ENCODE results near the gene PRKG1.
"Not testable (repeated sequence)": the region's sequence is repeated elsewhere in the genome, so short reads cannot be mapped to it uniquely, and the experiment has no call there.

The PRKG1 gene

DNA sequence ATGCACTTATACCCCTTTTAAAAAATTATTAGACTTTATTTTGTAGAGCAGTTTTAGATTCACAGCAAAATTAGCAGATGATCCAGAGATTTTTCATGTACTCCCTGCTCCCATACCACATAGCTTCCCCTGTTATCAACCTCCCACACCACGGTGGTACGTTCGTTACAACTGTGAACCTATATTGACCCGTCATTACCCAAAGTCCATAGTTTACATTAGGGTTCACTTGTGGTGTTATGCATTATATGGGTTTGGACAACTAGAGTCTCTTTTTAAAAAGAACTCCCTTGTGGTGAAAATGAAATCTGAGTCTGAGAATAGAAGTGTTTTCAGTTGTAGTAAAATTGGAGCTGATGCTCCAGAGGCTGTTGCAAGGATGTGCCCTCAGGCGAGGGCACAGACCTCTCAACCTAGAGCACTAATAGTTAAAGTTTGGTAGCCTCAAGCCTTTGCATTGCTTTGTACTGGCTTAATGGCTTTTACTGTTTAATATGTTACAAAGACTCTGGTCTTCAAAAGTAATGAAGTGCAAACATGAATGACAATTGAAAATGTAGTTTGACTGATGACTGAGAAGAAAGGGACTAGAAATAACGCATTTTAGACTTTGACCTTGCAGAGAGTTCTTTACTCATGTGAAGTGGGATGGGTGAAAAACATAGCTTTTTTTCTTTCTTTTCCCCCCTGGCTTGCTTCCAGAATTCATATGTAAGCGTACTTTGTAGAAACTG lies 655.7 kb downstream of the PRKG1 start:
- DNase-seq: no peak

DNA sequence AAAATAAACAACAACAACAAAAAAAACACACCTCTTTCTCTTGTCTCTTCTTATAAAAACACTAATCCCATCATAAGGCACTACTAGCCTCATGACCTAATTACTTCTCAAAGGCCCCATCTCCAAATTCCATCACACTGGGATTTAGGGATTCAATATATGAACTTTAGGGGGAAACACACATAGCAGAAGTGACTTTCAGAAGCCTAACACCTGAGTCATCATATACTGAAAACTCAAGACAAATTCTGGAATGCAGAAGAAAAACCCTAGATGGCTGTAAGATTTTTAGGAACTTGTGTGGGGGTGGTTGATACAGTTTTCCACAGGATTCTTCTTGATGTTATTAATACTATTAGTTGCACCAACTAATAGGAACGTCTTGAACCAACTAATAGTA lies 658.8 kb downstream of the PRKG1 start:
- DNase-seq: no peak

DNA sequence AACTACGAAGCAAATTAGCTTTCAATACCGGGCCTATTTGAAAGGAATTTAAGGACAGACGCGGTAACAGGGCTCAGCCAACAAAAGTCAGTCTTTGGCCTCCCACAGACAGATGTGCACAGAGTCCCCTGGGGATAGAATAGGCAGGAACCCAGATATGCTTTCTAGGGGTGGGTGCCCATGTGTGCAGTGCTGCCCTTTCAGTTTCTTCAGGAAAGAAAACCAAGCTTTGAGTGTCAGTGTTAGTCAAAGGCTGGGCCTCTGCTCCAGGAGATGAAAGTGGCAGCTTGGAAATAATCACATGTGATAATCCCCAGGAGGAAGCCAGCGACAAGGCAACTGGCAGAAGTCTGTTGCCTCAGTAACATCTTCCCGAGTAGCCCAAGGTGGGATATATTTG lies 668.9 kb downstream of the PRKG1 start:
- DNase-seq: no peak

DNA sequence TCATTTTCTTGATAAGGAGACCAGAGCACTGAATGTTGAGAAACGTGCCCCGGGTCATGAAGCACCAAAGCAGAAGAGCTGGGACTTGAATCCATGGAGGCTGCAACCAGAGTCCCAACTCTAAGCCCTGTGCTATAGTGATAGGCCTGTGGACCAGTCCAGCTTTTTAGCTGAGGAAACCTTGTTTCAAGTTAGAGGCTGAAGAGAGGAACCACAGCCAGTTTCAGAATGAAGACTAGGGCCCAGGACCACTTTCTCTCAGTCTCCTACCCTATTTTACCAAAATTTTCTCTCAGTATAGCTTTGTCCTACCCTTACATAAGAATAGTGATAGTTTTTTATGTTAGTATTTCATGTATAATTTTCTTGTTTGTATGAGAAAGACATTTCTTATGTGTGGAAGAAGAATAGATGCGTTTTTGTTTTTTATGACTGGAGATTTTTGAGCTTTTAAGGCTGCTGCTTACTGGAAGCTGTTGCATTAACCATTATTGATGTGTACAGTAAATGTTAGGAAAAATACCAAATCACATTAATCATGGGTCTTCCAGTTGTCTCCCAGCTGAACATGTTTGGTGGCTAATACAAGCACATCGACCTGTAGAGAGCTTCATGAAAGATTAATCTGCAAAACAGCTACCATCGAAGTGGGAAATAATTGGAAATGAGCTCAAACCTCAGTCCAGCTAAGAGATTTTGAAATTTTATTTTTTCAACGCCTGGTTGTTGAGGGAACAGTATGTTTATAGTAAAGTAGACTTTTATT lies 670.1 kb downstream of the PRKG1 start:
- no peak for DNase-seq

DNA sequence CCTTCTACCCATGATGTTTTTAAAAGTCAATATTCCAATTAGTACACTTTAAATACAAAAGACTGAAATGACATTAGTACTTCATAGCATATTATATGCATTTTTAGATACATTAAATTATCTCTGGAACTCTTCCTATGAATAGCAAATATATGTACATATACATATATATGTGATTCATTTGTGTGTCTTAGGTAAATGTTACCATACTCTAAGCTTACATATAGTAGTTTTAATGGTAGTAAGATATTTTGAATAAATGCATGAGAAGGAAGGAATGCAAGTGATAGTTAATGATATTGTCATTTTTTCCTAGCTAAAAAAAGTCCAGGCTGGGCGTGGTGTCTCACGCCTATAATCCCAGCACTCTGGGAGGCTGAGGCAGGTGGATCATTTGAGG lies 671.1 kb downstream of the PRKG1 start:
- no peak for DNase-seq

DNA sequence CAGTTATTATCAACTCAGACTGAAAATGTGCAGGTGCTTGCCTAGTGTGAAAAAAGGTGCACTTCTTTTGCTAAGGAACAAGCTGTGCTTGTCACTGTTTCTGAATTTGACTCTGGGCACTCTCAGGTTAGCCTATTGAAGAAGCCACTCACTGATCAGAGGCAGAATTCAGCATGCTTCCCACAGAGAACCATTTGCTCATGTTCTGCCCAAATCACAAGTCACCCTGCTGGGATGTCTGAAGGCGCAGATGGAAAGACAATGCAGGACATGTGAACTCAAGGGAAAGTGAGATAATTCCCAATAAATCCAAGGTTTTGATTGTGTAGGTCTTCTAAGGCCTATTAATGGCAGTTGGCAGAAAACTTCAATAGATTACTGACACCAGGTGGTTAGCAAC lies 672.9 kb downstream of the PRKG1 start:
- no peak for DNase-seq

DNA sequence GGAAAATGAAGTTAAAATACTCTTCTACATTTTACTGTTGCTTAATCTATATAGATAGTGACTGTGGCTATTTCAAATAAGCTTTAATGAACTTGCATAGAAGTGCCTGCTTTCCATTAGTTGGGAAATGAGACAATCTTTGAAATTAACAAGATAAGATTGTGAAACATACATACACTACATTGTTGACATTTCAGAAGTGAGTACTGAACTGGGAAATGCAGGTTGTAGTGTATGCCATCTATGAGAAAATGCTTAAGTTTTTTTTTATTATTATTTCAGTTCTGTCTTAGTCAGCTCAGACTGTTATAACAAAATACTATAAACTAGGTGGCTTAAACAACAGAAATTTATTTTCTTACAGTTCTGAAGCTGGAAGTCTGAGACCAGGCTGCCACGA lies 674.7 kb downstream of the PRKG1 start:
- no peak for DNase-seq

DNA sequence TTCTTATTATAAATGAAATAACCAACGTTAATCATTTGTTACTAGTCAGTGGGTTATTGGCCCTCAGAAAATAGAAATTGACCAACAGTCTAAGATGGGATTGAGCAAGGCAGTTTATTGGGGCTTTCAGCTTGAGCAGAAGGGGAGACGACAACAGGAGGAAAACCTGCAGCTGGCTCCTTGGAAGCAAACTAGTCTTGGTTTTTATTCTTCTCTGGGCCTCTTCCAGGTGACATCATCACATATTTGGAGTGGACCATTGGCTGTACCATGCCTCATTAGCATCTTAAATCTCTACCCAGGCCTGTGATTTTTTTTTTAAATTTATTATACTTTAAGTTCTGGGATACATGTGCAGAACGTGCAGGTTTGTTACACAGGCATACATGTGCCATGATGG lies 684.1 kb downstream of the PRKG1 start:
- no peak for DNase-seq

DNA sequence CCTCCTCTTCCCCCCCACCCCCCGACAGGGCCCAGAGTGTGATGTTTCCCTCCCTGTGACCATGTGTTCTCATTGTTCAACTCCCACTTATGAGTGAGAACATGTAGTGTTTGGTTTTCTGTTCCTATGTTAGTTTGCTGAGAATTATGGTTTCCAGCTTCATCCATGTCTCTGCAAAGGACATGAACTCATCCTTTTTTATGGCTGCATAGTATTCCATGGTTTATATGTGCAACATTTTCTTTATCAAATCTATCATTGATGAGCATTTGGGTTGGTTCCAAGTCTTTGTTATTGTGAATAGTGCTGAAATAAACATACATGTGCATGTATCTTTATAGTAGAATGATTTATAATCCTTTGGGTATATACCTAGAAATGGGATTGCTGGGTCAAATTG lies 684.6 kb downstream of the PRKG1 start:
- not testable (repeated sequence) for DNase-seq

DNA sequence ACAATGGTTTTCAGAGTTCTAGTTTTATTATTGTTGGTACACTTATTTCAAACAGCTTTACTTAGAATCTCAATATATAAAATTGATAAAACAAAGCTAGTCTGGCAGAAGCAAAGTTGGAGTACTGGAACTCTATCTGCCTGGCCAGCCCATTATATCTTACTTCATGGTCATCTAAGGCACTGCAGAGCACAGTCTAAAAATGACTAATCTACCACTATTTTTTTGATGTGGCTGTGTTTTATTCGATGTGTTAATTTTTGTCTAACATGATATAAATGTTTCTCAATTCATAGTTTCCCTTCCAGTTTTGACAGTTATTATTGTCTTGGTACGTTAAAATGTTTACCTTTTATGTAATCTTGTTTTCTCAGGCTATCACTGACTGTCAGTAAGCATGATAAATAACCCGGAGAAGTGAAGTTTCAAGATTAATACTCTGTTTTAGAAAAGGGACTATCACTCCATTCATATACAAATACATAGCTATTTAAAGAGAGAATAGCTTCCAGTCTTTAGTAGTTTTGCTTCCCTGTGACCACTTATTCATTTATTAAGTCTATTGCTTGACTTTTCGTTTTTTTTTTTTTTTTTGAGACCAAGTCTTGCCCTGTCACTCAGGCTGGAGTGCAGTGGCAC lies 685.7 kb downstream of the PRKG1 start:
- no peak for DNase-seq

DNA sequence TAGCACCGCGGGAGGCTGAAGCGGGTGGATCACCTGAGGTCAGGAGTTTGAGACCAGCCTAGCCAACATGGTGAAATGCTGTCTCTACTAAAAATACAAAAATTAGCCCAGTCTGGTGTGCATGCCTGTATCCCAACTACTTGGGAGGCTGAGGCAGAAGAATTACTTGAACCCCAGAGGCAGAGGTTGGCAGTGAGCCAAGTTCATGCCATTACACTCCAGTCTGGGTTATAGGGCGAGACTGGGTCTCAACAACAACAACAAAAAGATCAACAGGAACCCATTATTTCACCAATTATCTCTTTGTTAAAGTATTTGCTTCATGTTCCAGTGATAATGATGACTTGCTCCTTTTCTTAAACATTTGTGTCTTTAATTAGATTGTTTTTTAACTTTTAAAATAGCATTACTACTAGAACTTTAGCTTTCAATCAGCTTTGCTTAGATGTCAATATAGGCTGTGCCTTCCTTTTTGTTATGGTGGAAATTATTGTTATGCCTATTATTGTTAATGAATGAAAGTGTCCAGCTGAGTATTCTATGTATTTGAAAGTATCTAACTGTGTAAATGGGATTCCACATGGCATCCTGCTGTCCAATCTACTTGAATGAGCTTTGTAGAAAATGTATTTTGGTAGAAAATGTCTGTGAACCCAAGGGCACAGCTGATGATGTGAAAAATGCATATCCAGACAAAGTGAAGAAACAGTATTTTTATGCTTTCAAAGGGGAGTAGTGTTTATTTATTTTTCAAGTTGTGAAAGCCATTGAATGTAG lies 686.8 kb downstream of the PRKG1 start:
- DNase-seq: no peak

DNA sequence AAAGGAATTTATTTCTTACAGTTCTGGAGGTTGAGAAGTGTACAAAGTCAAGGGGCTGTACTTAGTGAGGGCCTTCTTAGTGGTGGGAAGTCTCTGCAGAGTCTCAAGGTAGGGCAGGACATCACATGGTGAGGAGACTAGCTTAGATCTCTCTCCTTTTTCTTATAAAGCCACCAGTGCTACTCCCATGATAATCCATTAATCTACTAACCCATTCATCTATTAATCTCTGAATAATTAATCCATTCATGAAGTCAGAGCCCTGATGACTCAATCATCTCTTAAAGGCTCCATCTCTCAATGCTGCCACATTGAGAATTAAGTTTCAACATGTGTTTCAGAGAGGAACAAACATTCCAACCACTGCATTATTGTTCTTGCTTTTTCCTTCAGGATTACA lies 689.5 kb downstream of the PRKG1 start:
- DNase-seq: no peak

DNA sequence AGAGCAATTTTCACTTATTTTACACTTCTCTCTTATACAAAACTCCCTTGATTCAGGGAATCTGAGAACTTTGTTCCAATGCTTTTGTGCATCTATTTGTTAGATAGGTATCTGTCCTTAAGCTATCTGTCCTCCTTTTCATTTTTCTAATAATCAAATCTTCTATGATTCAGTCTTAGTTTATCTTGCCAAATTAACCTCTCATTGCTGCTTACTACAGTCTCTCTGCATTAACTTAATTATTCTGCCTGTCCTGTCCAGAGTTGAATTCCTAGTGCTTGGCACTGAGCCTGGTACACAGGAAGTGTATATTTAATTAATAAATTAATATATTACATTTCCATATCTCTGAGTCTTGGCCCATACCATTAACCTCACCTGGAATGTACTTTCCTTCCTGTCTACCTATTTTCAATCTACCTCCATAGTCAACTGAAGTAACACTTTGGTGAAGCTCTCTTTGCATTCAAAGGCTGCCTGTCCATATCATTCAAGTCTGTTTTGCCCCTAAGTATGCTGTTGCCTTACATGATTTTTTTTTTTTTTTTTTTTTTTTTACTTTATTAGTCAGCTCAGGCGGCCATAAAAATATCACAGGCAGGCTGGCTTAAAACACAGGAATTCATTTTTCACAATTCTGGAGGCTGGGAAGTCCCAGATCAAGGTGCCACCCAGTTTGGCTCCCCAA lies 691.1 kb downstream of the PRKG1 start:
- DNase-seq: no peak

DNA sequence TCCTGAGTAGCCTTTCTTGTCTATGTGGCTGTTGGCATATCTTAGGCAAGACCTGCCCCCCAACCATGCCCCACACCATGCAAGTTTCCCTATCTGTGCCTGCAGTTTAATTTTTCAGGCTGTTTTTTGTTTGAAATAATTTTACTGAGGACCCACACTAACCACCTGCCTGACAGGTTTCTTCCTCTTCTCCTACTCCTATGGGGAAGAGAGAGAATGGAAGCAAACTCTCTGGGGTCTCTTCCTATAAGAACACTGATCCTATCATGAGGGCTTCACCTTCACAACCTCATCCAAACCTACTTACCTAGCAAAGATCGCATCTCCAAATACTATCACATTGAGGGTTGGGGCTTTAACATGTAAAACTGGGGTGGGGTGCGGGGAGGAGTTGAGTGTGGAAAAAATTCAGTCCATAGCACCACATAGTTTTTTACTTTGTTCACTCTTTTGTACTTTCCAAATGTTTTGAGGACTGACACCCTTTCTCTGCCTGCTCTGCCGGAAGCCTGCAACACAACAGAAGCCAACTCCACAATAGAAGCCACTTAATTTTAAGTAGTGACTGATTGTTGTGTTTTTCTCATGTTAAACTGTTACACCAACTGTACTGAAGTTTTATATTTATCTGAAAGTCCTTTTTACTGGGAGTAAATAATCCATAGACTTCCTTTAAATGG lies 692.3 kb downstream of the PRKG1 start:
- DNase-seq: no peak

DNA sequence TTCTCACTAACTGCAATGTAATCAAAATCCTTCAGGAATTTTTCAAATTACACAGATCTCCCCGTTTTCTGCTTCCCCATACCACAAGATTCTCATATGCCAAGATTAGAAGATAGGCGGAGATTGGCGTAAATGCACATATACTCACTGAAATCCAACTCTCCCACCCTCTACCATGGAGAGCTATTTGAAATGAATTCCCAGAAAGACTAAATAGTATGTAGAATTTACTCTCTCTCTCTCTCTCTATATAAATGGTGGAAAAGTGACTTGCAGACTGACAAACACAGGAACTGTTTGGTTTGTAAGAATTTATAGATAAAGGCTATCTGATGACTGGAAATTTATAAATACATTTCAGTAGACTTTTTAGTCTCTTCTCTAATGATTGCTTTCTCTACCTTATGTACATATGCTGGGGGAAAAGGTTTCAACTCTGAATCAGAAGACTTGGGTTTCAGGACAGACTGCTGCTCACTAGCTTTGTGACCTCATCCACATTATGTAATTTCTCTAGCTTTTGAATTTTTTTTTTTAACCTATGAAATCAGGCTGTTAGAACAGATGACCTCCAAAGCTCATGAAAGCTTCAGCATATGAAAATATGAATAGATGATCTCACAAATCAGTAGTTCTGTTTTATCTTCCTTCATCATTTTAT lies 692.9 kb downstream of the PRKG1 start:
- DNase-seq: no peak

DNA sequence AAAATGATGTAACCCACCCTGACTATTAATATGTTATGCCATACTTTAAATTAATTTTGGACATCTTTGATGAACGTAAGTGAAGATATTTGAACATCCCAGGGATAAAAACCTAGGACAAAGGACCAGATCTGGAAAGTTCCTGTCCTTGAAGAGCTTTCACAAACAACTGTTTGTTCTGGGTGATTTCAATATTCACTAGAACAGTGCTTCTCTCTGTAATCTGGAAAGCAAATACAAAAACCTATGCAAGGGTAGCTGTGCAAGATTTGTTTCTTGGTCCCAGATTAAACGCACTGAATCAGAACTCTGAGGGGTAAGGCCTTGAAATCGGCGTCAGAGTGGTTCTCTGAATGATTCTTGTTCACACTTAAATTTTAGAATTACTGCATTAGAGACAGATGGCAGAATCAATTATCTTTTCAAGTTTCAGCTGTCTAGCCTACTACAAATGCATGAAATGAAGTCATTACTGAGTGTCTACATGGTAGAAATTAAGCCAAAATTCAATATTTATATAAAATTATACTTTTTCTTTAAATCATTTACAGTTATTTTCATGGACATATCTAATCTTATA lies 694.7 kb downstream of the PRKG1 start:
- DNase-seq: no peak

DNA sequence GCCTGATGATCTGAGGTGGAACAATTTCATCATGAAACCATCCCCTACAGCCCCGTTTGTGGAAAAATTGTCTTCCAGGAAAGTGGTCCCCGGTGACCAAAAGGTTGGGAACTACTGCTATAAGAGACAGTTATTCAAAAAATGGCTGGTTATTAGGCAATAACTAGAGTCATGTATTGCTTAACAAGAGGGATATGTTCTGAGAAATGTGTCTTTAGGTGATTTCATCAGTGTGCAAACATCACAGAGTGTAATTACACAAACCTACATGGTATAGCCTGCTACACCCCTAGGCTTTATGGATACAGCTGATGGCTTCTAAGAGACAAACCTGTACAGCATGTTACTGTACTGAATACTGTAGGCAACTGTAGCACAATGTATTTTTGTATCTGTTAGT lies 696.4 kb downstream of the PRKG1 start:
- DNase-seq: no peak

DNA sequence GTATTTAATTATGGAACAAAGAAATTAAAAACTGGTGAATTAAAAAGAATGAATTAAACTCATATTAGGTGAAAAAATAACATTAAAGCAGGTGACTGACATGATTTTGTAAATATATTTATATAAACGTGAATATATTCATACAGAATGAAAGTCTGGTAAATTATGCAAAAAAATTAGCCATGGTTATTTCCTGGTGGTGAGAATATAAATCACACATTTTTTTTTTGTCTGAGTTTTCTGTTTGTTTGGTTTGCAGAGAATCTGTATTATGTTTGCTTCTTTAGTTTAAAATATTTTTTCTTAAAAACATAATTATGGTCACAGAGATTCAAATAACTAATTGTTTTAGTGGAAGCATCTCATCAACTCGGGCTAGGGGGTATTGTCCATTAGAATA lies 698.1 kb downstream of the PRKG1 start:
- DNase-seq: no peak

DNA sequence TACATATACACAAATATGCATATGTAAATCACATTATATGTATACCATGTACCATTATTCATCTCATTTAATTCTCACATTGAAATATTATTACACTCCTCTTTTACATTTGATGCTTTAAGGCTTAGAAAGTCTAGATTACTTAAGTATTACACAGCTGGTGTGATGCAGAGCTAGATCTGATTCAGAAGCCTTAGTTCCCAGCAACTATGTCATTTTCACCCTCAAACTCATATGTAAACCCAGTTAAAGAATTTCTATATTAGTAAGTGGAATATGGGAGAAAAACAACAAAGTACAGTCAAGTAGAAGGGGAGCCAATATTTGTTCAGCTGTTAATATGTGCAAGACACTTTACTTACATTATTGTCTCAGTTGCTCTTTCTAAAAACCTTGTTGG lies 699.4 kb downstream of the PRKG1 start:
- DNase-seq: no peak

DNA sequence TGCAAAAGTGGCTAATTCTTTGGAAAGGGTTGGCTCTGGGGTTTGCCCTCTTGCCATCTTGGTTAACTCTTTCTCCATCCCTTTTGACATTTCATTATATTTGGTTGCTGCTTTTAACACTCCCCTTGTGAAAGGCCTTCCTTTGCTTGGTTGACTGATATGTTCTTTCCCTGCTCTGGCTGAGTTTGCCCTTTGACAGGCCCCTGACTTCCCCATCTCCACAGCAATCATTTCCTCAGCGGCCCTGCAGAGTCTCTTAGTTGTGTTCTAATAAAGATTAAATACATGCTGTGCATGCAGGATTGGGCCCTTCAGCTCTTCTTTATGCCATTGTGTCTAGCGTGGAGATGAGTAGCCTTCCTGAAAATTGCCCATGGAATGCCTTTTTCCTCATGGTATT lies 709.7 kb downstream of the PRKG1 start:
- DNase-seq: no peak

DNA sequence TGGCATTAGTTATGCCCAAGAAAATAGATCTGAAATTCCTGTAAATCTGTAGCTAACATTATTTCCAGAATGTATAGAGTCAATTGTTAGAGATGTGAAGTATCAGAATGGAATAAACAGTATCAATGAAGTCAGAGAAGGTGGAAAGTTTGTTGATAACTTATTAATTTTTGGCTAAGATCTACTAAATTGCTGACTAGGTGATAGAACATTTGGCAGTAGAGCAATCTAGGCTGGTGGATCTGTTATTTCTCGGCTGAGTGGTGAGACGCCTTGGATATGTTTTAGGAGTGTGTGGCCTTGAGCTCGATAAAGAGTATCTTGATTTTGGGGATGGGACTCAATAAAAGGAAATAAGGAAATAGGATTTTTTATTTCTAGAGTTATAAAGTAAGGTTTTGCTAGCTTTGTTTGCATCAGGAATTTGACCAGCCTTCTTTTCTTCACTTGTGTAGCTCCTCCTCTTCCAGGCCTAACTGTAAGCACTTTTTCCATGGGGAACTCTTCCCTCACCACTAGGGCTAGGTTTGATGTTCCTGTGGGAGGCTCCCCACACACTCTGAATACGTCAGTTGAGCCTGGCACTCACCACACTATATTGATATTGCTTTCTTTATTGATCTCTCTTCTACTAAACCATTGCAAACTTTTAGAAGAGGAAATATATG lies 711.9 kb downstream of the PRKG1 start:
- no peak for DNase-seq
